Measurements from ENCODE around the gene KRT4. TPM values are rescaled to one million over a fixed set of nuclear protein-coding genes. Genes with fewer than 3 reads are reported as not detected.

Gene KRT4
- total RNA-seq, 1 experiment from 2014 or later: not detected

- Histone ChIP-seq H3K9me2 (replicated peaks; ENCODE audit: insufficient read depth, low read length) (no peaks in the 10 kb centered on the region), H3K79me2 (ENCODE audit: low read length) (no peaks in the 10 kb centered on the region), H3K4me1 (ENCODE audit: low read length) (peaks cover 17% of the 10 kb centered on the region), H2AFZ (ENCODE audit: low read length) (no peak overlapping the region), H3K27ac (ENCODE audit: low read length) (no peak overlapping the region), H3K9ac (ENCODE audit: low read length) (no peak overlapping the region), H3K27me3 (ENCODE audit: low read length) (no peaks in the 10 kb centered on the region), H3K9me3 (ENCODE audit: low read length) (no peaks in the 10 kb centered on the region), H4K20me1 (ENCODE audit: insufficient read depth, low read depth, low read length) (no peaks in the 10 kb centered on the region), H3K4me2 (ENCODE audit: low read depth, low read length, poor library complexity, severe bottlenecking) (peak overlapping the region; percentile 40), H3K4me3 (ENCODE audit: low read length) (no peak overlapping the region; the same call in 1 of the 2 replicates), H3K36me3 (ENCODE audit: insufficient read depth, low read length) (no peaks in the 10 kb centered on the region)
- peak; percentile 74 for DNase-seq
Observed at GRCh38 chr12:52850681-52851080, 36.8 kb upstream of the KRT4 start.

- Histone ChIP-seq H3K79me2 (ENCODE audit: low read length) (no peaks in the 10 kb centered on the region), H3K4me1 (ENCODE audit: low read length) (peaks cover 17% of the 10 kb centered on the region), H3K36me3 (ENCODE audit: insufficient read depth, low read length) (no peaks in the 10 kb centered on the region), H3K4me3 (ENCODE audit: low read length) (no peak overlapping the region), H3K27ac (ENCODE audit: low read length) (no peak overlapping the region), H3K27me3 (ENCODE audit: low read length) (no peaks in the 10 kb centered on the region), H3K9me2 (replicated peaks; ENCODE audit: insufficient read depth, low read length) (no peaks in the 10 kb centered on the region), H4K20me1 (ENCODE audit: insufficient read depth, low read depth, low read length) (no peaks in the 10 kb centered on the region), H3K9me3 (ENCODE audit: low read length) (no peaks in the 10 kb centered on the region), H3K4me2 (ENCODE audit: low read depth, low read length, poor library complexity, severe bottlenecking) (no peak overlapping the region), H2AFZ (ENCODE audit: low read length) (no peak overlapping the region), H3K9ac (ENCODE audit: low read length) (no peak overlapping the region)
- DNase-seq: no peak
Observed at GRCh38 chr12:52849511-52849910, 35.6 kb upstream of the KRT4 start.

GRCh38 chr12:52848661-52849255 lies 34.8 kb upstream of the KRT4 start, which contains the start of gene KRT78:
KRT78 (minus strand) TSS chr12:52848994; CDS start chr12:52848930, 64 bp downstream.
- no peaks in the 10 kb centered on the region for H4K20me1 ChIP-seq (ENCODE audit: insufficient read depth, low read depth, low read length)
- no peaks in the 10 kb centered on the region for H3K9me3 ChIP-seq (ENCODE audit: low read length)
- H3K36me3 ChIP-seq (ENCODE audit: insufficient read depth, low read length): no peaks in the 10 kb centered on the region
- no peaks in the 10 kb centered on the region for H3K79me2 ChIP-seq (ENCODE audit: low read length)
- no peak within 1 kb of the TSS for H3K27ac ChIP-seq (ENCODE audit: low read length)
- DNase-seq: no peak
- H3K4me3 ChIP-seq (ENCODE audit: low read length): no peak within 1 kb of the TSS
- no peak within 1 kb of the TSS for H3K4me2 ChIP-seq (ENCODE audit: low read depth, low read length, poor library complexity, severe bottlenecking)
- no peak within 1 kb of the TSS for H3K9ac ChIP-seq (ENCODE audit: low read length)
- H3K9me2 ChIP-seq (replicated peaks; ENCODE audit: insufficient read depth, low read length): no peaks in the 10 kb centered on the region
- peaks cover 17% of the 10 kb centered on the region for H3K4me1 ChIP-seq (ENCODE audit: low read length)
- H3K27me3 ChIP-seq (ENCODE audit: low read length): no peaks in the 10 kb centered on the region
- no peak within 1 kb of the TSS for H2AFZ ChIP-seq (ENCODE audit: low read length)

- DNase-seq: no peak
- H2AFZ ChIP-seq (ENCODE audit: low read length): no peak overlapping the region
- H4K20me1 ChIP-seq (ENCODE audit: insufficient read depth, low read depth, low read length): no peaks in the 10 kb centered on the region
- no peaks in the 10 kb centered on the region for H3K27me3 ChIP-seq (ENCODE audit: low read length)
- H3K79me2 ChIP-seq (ENCODE audit: low read length): no peaks in the 10 kb centered on the region
- no peaks in the 10 kb centered on the region for H3K9me3 ChIP-seq (ENCODE audit: low read length)
- no peaks in the 10 kb centered on the region for H3K36me3 ChIP-seq (ENCODE audit: insufficient read depth, low read length)
- H3K27ac ChIP-seq (ENCODE audit: low read length): no peak overlapping the region
- H3K4me2 ChIP-seq (ENCODE audit: low read depth, low read length, poor library complexity, severe bottlenecking): no peak overlapping the region
- H3K9ac ChIP-seq (ENCODE audit: low read length): no peak overlapping the region
- no peak overlapping the region for H3K4me3 ChIP-seq (ENCODE audit: low read length)
- H3K9me2 ChIP-seq (replicated peaks; ENCODE audit: insufficient read depth, low read length): no peaks in the 10 kb centered on the region
- peaks cover 17% of the 10 kb centered on the region for H3K4me1 ChIP-seq (ENCODE audit: low read length)
Observed at GRCh38 chr12:52847335-52848102, 33.6 kb upstream of the KRT4 start.

- Histone ChIP-seq H3K9ac (ENCODE audit: low read length) (no peak overlapping the region), H2AFZ (ENCODE audit: low read length) (no peak overlapping the region), H3K9me2 (replicated peaks; ENCODE audit: insufficient read depth, low read length) (no peaks in the 10 kb centered on the region), H3K4me3 (ENCODE audit: low read length) (no peak overlapping the region), H3K27ac (ENCODE audit: low read length) (no peak overlapping the region), H3K79me2 (ENCODE audit: low read length) (no peaks in the 10 kb centered on the region), H3K4me1 (ENCODE audit: low read length) (peaks cover 15% of the 10 kb centered on the region), H3K9me3 (ENCODE audit: low read length) (no peaks in the 10 kb centered on the region), H3K36me3 (ENCODE audit: insufficient read depth, low read length) (no peaks in the 10 kb centered on the region), H3K27me3 (ENCODE audit: low read length) (no peaks in the 10 kb centered on the region), H3K4me2 (ENCODE audit: low read depth, low read length, poor library complexity, severe bottlenecking) (no peak overlapping the region), H4K20me1 (ENCODE audit: insufficient read depth, low read depth, low read length) (no peaks in the 10 kb centered on the region)
- no peak for DNase-seq
Observed at GRCh38 chr12:52846356-52846970, 32.5 kb upstream of the KRT4 start.

- Histone ChIP-seq H3K4me2 (ENCODE audit: low read depth, low read length, poor library complexity, severe bottlenecking) (no peak overlapping the region), H2AFZ (ENCODE audit: low read length) (no peak overlapping the region), H3K27me3 (ENCODE audit: low read length) (no peaks in the 10 kb centered on the region), H3K4me3 (ENCODE audit: low read length) (no peak overlapping the region), H3K4me1 (ENCODE audit: low read length) (peaks cover 10% of the 10 kb centered on the region), H3K9me2 (replicated peaks; ENCODE audit: insufficient read depth, low read length) (no peaks in the 10 kb centered on the region), H3K79me2 (ENCODE audit: low read length) (no peaks in the 10 kb centered on the region), H3K9me3 (ENCODE audit: low read length) (no peaks in the 10 kb centered on the region), H3K27ac (ENCODE audit: low read length) (no peak overlapping the region), H3K36me3 (ENCODE audit: insufficient read depth, low read length) (no peaks in the 10 kb centered on the region), H4K20me1 (ENCODE audit: insufficient read depth, low read depth, low read length) (no peaks in the 10 kb centered on the region), H3K9ac (ENCODE audit: low read length) (no peak overlapping the region)
- DNase-seq: no peak
Observed at GRCh38 chr12:52845946-52846345, 32.0 kb upstream of the KRT4 start.

- no peak overlapping the region for H3K27ac ChIP-seq (ENCODE audit: low read length)
- H3K36me3 ChIP-seq (ENCODE audit: insufficient read depth, low read length): no peaks in the 10 kb centered on the region
- no peak overlapping the region for H2AFZ ChIP-seq (ENCODE audit: low read length)
- DNase-seq: no peak
- no peak overlapping the region for H3K9ac ChIP-seq (ENCODE audit: low read length)
- no peaks in the 10 kb centered on the region for H3K4me1 ChIP-seq (ENCODE audit: low read length)
- H3K9me3 ChIP-seq (ENCODE audit: low read length): no peaks in the 10 kb centered on the region
- no peaks in the 10 kb centered on the region for H3K9me2 ChIP-seq (replicated peaks; ENCODE audit: insufficient read depth, low read length)
- no peak overlapping the region for H3K4me2 ChIP-seq (ENCODE audit: low read depth, low read length, poor library complexity, severe bottlenecking)
- no peaks in the 10 kb centered on the region for H3K79me2 ChIP-seq (ENCODE audit: low read length)
- no peaks in the 10 kb centered on the region for H3K27me3 ChIP-seq (ENCODE audit: low read length)
- H4K20me1 ChIP-seq (ENCODE audit: insufficient read depth, low read depth, low read length): no peaks in the 10 kb centered on the region; the same call in 1 of the 2 replicates
- no peak overlapping the region for H3K4me3 ChIP-seq (ENCODE audit: low read length)
Observed at GRCh38 chr12:52844386-52844785, 30.5 kb upstream of the KRT4 start.

GRCh38 chr12:52839436-52840105 lies 25.7 kb upstream of the KRT4 start:
- Histone ChIP-seq H3K4me3 (ENCODE audit: low read length) (no peak overlapping the region), H3K27ac (ENCODE audit: low read length) (no peak overlapping the region), H3K4me1 (ENCODE audit: low read length) (no peaks in the 10 kb centered on the region), H3K4me2 (ENCODE audit: low read depth, low read length, poor library complexity, severe bottlenecking) (no peak overlapping the region), H3K9me2 (replicated peaks; ENCODE audit: insufficient read depth, low read length) (no peaks in the 10 kb centered on the region), H4K20me1 (ENCODE audit: insufficient read depth, low read depth, low read length) (no peaks in the 10 kb centered on the region; the same call in 1 of the 2 replicates), H3K9ac (ENCODE audit: low read length) (no peak overlapping the region), H3K36me3 (ENCODE audit: insufficient read depth, low read length) (no peaks in the 10 kb centered on the region), H3K79me2 (ENCODE audit: low read length) (no peaks in the 10 kb centered on the region), H3K27me3 (ENCODE audit: low read length) (no peaks in the 10 kb centered on the region), H3K9me3 (ENCODE audit: low read length) (no peaks in the 10 kb centered on the region), H2AFZ (ENCODE audit: low read length) (no peak overlapping the region)
- DNase-seq: no peak

All from Karpas-422 (cell line).